M059J (cell line): ENCODE measurements around the gene DPF3. TPM values are rescaled to one million over a fixed set of nuclear protein-coding genes. Genes with fewer than 3 reads are reported as not detected.

ENCODE experiments used
- DNase-seq: peaks from one replicate; pipeline ENCODE4 v3.0.0-alpha.2; 2012; ENCODE audit warnings: low read depth
- total RNA-seq: library from RNA; depleted of rRNA; stranded (reverse); fragments of >200 nt; shearing (Covaris generic); gene quantifications from 2 replicates; pipeline ENCODE4 v1.2.3, GENCODE V29; 2014

DPF3 gene
- total RNA-seq, 1 experiment from 2014 or later, result 8.3 TPM

GRCh38 chr14:72682188-72682587 is 211.7 kb downstream of the DPF3 start:
- peak; percentile 37 for DNase-seq

DNA sequence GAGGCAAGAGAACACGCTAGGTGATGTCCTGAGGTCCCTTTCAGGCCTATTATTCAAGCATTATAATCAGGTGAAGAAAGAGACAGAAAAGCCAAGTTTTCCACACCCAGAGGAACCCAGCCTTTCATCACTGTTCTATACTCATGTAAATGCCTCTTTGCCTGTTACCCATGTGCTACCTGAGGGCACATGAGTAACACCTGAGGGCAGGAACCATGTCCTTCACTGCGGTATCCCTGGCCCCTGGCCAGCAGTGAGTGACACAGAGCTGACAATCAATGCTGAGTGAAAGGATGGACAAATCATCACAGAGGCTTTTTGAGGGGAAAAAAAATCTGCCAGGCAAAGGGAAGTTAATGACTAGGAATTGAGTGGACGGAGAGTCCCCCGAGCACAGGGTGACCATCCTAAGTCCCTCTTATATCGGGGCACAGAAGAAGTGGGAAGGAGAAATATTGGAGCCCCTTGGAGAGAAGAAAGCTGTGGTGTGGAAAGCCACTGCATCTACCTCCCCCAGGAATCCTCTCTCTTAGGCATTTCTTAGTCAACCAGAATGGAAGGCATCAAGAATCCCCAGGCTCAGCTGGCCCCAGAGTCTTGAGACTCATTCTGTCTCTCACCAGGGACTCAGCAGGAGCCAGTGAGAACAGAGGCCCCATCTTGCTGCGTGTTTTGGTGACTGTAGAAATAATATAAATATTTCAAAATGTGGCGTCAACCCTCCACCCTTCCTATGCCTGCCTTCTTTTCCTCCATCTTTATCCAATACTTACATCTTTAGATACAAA is 212.9 kb downstream of the DPF3 start:
- DNase-seq, result peak; percentile 57

- no peak for DNase-seq
These were observed 214.3 kb downstream of the DPF3 start for GRCh38 chr14:72679536-72680151.

GRCh38 chr14:72679141-72679535 is 214.8 kb downstream of the DPF3 start:
- DNase-seq, result no peak

- peak; percentile 64 for DNase-seq
These were observed 215.5 kb downstream of the DPF3 start for GRCh38 chr14:72678356-72678755.

GRCh38 chr14:72677664-72678063 is 216.2 kb downstream of the DPF3 start:
- no peak for DNase-seq

- DNase-seq, result no peak
These were observed 218.8 kb downstream of the DPF3 start for GRCh38 chr14:72675126-72675525.

GRCh38 chr14:72673179-72673578 is 220.7 kb downstream of the DPF3 start:
- DNase-seq, result no peak

DNA sequence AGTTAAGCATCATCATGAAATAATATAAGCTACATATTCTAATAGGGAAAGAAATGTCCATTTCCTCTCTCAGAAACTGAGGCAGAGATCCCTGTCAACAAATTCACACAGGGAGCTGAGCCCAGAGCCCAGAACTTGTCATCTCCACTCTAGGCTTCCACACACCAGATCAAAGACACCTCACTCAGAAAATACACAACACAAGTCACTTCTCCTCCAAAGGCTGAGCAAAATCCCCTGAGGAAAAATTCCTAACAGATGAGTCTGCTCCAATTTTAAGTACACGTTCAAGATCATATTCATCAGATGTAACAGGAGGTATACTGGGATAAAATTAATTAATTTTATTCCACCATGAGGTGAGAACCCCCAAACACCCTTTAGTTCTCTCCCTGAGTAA is 227.3 kb downstream of the DPF3 start:
- DNase-seq, result peak; percentile 97

- DNase-seq, result peak; percentile 99
These were observed 228.6 kb downstream of the DPF3 start for GRCh38 chr14:72665259-72665658.

GRCh38 chr14:72664651-72665050 is 229.2 kb downstream of the DPF3 start:
- no peak for DNase-seq

DNA sequence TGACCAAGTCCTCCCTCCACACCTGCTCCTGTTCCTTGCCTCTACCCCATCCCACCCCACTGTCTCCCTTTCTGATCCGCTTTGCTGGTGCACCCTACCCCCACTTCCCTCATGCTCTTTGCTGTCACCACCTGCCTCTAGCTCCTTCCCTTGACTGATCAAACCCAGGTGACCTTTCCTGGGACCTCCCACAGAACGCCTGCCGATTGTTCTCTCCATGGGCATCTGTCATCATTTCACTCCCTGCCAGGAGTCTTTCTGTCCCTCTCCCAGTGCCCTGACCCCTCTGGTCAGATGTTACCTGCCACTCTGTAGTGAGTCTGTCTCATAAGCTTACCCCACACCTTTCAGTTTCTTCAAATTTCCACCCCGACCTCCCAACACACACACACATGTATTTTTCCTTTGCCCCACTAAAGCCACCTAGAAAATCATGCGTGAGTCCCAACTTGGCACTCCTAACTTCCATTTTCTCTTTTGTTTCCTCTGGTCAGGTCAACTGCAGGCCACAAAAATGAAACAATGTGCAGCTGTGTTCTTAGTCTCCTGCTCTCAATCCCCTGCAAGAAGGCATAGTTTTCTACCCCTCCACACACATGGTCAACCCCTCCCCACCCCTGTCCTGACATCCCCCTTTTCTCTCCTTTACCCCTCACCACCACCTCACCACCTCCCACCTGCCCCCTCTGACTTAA is 229.8 kb downstream of the DPF3 start:
- no peak for DNase-seq

GRCh38 chr14:72663076-72663487 is 230.8 kb downstream of the DPF3 start:
- no peak for DNase-seq

DNA sequence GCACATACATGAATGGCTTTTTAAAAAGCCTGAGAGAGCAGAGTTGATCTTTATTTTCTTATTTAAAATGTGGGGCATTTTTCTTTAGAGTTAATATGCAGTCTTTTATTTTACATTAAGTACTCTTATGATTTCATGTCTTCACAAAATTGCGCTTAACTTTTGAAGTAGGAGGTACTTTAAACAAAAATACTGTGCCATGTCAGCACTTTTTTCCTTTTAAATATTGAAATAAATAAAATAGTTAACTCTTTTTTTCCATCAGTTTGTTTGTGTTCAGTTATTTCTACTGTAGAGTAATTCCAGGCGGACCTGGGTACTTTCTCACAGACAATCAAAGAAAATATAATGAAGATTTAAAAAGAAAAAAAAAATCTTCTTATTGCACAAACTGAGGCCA is 231.7 kb downstream of the DPF3 start:
- DNase-seq, result no peak

DNA sequence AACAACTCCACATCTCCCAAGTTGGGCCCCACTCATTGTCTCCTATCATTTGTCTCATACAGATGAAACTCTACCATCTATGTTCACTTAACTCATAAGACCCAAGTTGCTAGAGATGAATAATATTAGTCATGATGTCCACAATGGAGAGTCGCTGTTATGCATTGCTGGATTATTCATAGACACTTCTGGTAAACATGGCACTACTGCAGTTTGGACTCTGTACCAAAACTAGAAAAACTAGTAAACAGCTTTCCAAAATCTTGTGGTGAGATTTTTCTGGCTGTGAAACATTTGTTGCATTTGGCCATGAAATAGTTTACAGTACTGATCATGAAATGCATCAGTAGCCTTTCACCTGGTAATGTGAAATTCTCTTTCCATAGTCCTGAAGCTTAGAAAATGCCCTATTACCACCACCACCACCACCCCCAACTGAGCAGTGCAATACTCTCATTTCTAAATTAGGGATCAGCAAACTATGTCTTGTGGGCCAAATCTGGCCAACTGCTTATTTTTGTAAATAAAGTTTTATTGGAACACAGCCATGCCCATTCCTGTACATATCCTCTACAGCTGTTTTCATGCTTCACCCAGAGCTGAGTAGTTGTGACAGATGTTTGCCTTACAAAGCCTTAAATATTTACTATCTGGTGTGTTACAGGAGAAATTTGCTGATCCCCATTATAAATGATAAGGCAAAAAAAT is 236.5 kb downstream of the DPF3 start:
- DNase-seq, result peak; percentile 30

- DNase-seq, result no peak
These were observed 240.9 kb downstream of the DPF3 start for GRCh38 chr14:72653026-72653425.

DNA sequence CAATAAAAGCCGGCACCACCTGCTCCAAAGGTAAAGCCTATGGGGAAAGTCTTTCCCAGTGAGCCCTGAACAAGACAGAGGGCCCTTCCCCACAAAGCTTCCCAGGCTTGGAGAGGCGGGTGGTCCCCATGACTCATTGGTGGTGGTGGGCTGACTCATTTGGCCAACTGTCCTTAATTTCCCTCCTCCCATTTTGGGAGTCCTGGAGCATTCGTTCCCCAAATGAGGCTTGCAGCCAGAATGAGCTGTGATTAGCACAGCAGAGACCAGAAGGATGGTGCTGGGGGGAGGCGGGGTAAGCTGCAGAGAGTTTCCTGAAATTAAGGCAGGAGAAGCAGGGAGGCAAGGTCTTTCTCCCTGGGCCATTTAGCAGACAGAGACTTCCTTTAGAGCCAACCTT is 241.7 kb downstream of the DPF3 start:
- DNase-seq, result peak; percentile 62

GRCh38 chr14:72651714-72652113 is 242.2 kb downstream of the DPF3 start:
- peak; percentile 71 for DNase-seq

DNA sequence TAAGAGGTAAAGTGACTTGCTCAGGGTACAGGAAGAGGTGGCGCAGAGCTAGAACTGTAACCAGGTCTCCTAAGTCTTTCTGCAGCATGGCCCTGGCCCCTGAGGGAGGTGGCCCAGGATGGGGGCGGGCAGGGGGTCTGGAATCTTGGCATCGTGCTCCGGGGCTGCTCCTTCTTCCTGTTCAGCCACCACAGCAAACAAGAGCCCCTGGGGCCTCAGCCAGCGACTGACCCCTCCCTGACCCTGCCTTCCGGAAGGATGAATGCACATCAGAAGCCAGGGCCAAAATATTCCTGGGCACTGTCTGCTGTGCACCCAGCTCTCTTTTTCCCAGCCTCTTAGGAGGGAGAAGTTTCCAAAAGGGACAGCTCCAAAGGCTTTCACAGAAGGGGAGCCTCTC is 242.8 kb downstream of the DPF3 start:
- DNase-seq, result peak; percentile 79

DNA sequence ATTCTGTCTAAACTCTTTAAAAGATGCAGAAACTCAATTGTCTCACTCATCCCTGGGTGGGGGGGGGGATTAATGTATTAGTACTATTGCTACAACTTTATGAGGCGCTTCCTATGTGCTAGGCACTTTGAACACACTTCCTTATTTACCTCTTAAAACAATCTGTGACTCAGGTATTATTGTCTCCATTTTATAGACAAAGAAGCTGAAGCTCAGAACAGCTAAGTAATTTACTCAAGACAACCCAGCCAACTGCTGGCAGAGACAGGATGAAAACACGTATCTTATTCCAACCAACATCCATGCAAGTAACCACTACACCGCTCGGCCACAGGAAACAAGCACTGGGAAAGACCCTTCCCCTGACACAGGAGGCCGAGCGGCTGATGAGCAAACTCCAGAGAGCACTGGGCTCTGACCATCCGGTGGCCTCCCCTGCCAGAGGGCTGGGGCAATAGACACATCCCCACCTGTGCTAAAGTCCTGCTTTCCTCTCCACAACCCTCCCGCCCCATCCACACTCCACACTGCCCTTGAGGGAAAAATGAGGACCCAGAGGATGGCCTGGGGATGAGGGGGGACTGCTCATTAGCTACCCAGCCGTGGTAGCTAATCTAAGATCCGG is 244.2 kb downstream of the DPF3 start:
- DNase-seq, result no peak

GRCh38 chr14:72647782-72648181 is 246.1 kb downstream of the DPF3 start:
- DNase-seq, result no peak
